GM06990 (cell line): ENCODE data around the gene HLA-DMA.

Experiments used
- DNase-seq: peaks from one replicate; pipeline ENCODE4 v3.0.0-alpha.2; 2011; ENCODE audit not compliant: insufficient read length; ENCODE audit errors: extremely low read depth
- H3K27me3 ChIP-seq: replicated peaks from 2 replicates; pipeline ENCODE4 v1.6.0; 2011; ENCODE audit warnings: low read length; ENCODE audit not compliant: control insufficient read depth, insufficient read depth
- H3K36me3 ChIP-seq: 2 replicates; pipeline ENCODE4 v1.5.1; 2011; ENCODE audit warnings: low read length; ENCODE audit not compliant: control insufficient read depth, insufficient read depth
- H3K4me3 ChIP-seq: replicated peaks from 2 replicates; pipeline ENCODE4 v1.5.1; 2011; ENCODE audit warnings: low read depth, mild to moderate bottlenecking, control low read depth, low read length
- CTCF ChIP-seq: IDR thresholded peaks from 2 replicates; pipeline ENCODE4 v1.5.1; 2011; ENCODE audit warnings: low read length, control low read depth, mild to moderate bottlenecking, inconsistent platforms; ENCODE audit not compliant: insufficient read depth, poor library complexity, severe bottlenecking

The HLA-DMA gene

GRCh38 chr6:32977272-32977952, 24.5 kb upstream of the HLA-DMA start:
- no peak overlapping the region for H3K4me3 ChIP-seq
- no peak for DNase-seq
- TF ChIP-seq CTCF: no peak
- H3K36me3 ChIP-seq: peaks cover 73% of the 10 kb centered on the region
- no peaks in the 10 kb centered on the region for H3K27me3 ChIP-seq

GRCh38 chr6:32976334-32977069, 23.6 kb upstream of the HLA-DMA start:
- no peak for DNase-seq
- peaks cover 75% of the 10 kb centered on the region for H3K36me3 ChIP-seq
- H3K27me3 ChIP-seq: no peaks in the 10 kb centered on the region
- TF ChIP-seq CTCF: no peak
- no peak overlapping the region for H3K4me3 ChIP-seq

GRCh38 chr6:32975886-32976285, 23.0 kb upstream of the HLA-DMA start:
- peaks cover 73% of the 10 kb centered on the region for H3K36me3 ChIP-seq
- no peaks in the 10 kb centered on the region for H3K27me3 ChIP-seq
- peak overlapping the region; percentile 98 for H3K4me3 ChIP-seq
- TF ChIP-seq CTCF: no peak
- no peak for DNase-seq

- no peaks in the 10 kb centered on the region for H3K27me3 ChIP-seq
- no peak for DNase-seq
- peaks cover 61% of the 10 kb centered on the region for H3K36me3 ChIP-seq
- H3K4me3 ChIP-seq: peak overlapping the region; percentile 98
- TF ChIP-seq CTCF: no peak
Observed at GRCh38 chr6:32974541-32975308, 21.8 kb upstream of the HLA-DMA start.

GRCh38 chr6:32974016-32974333, 21.1 kb upstream of the HLA-DMA start:
- no peak for DNase-seq
- TF ChIP-seq CTCF: no peak
- Histone ChIP-seq H3K27me3 (no peaks in the 10 kb centered on the region), H3K36me3 (peaks cover 54% of the 10 kb centered on the region), H3K4me3 (peak overlapping the region; percentile 98)
